Lung microvascular endothelial cell (primary cell): ENCODE results near the gene MOV10L1. TPM values are rescaled to one million over a fixed set of nuclear protein-coding genes. Genes with fewer than 3 reads are reported as not detected.
"Not testable (repeated sequence)": the region's sequence is repeated elsewhere in the genome, so short reads cannot be mapped to it uniquely, and the experiment has no call there.

ENCODE experiments used
- DNase-seq, 2 donors: peaks; one replicate each; pipeline versions ENCODE4 v3.0.0 to v3.0.0-alpha.2; 2010; ENCODE audit warnings: low read depth in 2 of 2
- total RNA-seq: library from RNA; depleted of rRNA; stranded (reverse); fragments of >200 nt; gene quantifications from 2 replicates; pipeline ENCODE4 v1.2.1, GENCODE V29; 2014

Gene MOV10L1
- total RNA-seq, 1 donor from 2014 or later = 44.2 TPM

- not testable (repeated sequence) for DNase-seq
These were observed 47.5 kb downstream of the MOV10L1 start for GRCh38 chr22:50137277-50137676.

GRCh38 chr22:50138041-50138440, 48.2 kb downstream of the MOV10L1 start:
- no peak for DNase-seq

GRCh38 chr22:50138988-50139387, 49.2 kb downstream of the MOV10L1 start:
- no peak for DNase-seq

GRCh38 chr22:50139843-50140415, 50.1 kb downstream of the MOV10L1 start:
- peak in 1 of 2 donors; percentile 49 for DNase-seq

- DNase-seq = no peak
These were observed 50.8 kb downstream of the MOV10L1 start for GRCh38 chr22:50140615-50141014.

- no peak for DNase-seq
These were observed 51.7 kb downstream of the MOV10L1 start for GRCh38 chr22:50141462-50141861.

GRCh38 chr22:50141891-50142363, 52.1 kb downstream of the MOV10L1 start:
- no peak for DNase-seq

GRCh38 chr22:50143096-50143495, 53.3 kb downstream of the MOV10L1 start:
- DNase-seq = no peak

- DNase-seq = no peak
These were observed 54.3 kb downstream of the MOV10L1 start for GRCh38 chr22:50144005-50144614.

- no peak for DNase-seq
These were observed 56.1 kb downstream of the MOV10L1 start for GRCh38 chr22:50145721-50146438.

GRCh38 chr22:50146439-50147238, 56.8 kb downstream of the MOV10L1 start:
- peak; percentile 60 to 63 for DNase-seq

- not testable (repeated sequence) for DNase-seq
These were observed 57.7 kb downstream of the MOV10L1 start for GRCh38 chr22:50147258-50148165.

- no peak for DNase-seq
These were observed 58.3 kb downstream of the MOV10L1 start for GRCh38 chr22:50148166-50148500.

- DNase-seq = peak; percentile 64 to 73
These were observed 59.4 kb downstream of the MOV10L1 start for GRCh38 chr22:50148991-50149721.

- DNase-seq = no peak
These were observed 60.6 kb downstream of the MOV10L1 start for GRCh38 chr22:50150161-50151129.

- no peak for DNase-seq
These were observed 62.0 kb downstream of the MOV10L1 start for GRCh38 chr22:50151571-50152537.

- no peak for DNase-seq
These were observed 63.4 kb downstream of the MOV10L1 start for GRCh38 chr22:50153056-50153755.
